NCI-H1417 treated with DMSO at 0.1 percent for 48 hours (cell line): ENCODE results near the gene C16orf90.
"Not testable (repeated sequence)": the region's sequence is repeated elsewhere in the genome, so short reads cannot be mapped to it uniquely, and the experiment has no call there.

ENCODE experiments used
- DNase-seq: peaks from one replicate; lab custom pipeline; 2025; lab: John Stamatoyannopoulos, UW

The C16orf90 gene

DNA sequence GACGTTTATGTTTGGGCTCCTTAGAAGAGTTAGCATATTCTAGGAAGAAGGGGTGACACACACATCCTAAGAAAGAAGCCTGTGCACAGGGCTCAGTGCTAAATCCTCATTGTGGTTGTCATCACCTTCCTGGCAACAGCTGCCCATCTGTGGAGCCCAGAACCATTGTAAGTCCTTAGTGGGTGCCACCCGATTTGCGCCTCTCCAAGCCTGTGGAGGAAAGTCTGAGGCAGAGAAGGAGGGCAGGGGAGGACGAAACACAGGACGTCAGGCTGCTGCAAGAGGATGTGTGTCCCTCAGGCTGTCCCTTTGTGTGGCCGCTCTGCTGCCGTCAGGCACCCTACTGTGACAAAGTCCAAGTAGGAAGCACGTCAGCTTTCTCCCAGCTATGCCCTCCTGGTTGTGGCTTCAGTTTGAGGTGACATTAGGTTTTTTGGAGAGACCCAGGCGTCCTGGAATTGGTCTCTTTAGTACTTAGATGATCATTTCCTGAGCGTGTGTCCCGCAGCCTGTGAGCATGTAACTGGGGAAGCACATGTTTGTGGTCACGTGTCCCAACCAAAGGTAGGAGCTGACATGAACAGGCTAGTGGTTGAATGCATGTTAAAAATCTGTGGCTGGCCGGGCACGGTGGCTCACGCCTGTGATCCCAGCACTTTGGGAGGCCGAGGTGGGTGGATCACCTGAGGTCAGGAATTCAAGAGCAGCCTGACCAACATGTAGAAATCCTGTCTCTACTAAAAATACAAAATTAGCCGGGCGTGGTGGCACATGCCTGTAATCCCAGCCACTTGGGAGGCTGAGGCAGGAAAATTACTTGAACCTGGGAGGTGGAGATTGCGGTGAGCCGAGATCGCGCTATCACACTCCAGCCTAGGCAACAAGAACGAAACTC, 16.2 kb upstream of the C16orf90 start:
- DNase-seq = no peak

DNA sequence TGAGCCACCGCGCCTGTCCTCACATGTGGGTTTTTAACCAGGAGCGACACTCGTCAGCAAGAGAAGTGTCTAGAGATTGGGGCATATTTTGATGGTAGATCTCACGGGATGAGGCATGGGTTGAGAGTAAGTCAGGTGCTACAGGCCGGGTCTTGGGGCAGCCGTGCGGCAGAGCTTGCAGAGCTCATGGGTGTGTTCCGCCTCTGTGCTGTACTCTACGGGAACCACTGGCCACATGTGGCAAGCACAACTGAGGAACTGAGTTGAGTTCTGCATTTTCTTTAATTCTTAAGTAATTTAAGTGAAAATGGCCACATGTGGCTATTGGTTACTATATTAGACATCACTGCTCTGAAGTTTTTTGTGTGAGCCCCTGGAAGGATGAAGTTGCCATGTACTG, 15.1 kb upstream of the C16orf90 start:
- DNase-seq = no peak

DNA sequence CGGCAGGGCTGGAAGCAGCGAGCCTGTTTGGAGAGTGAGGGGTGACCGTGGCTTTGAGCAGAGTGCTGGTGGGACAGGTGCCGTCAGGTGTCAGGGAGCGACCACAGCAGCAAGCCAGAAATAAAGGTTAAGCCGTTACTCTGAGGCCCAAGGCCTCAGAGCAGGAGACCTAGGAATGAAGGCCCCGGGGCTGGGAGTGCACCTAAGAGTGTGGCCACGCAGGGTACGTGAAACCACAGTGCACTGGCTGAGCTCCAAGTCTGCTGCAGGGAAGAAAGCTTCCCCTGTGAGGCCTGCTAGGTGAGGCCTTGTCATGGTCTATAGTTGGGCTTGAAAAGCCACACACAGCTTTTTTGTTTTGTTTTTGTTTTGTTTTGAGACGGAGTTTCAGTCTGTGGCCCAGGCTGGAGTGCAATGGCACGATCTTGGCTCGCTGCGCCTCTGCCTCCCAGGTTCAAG, 14.2 kb upstream of the C16orf90 start:
- no peak for DNase-seq

GRCh38 chr16:3508736-3509135, 13.4 kb upstream of the C16orf90 start:
- DNase-seq = no peak

DNA sequence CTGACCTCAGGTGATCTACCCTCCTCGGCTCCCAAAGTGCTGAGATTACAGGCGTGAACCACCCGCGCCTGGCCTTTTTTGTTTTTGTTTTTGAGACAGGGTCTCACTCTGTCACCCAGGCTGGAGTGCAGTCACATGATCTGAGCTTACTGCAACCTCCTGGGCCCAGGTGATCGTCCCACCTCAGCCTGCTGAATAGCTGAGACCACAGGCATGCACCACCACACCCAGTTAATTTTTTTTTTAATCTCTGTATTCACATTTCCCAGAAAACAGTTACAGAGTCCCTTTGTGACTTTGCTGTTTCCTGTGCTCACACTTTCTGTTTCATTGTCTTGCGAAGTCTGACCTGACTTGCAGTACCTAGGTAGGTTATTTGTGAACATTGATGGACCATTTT, 8.2 kb upstream of the C16orf90 start:
- DNase-seq = no peak

DNA sequence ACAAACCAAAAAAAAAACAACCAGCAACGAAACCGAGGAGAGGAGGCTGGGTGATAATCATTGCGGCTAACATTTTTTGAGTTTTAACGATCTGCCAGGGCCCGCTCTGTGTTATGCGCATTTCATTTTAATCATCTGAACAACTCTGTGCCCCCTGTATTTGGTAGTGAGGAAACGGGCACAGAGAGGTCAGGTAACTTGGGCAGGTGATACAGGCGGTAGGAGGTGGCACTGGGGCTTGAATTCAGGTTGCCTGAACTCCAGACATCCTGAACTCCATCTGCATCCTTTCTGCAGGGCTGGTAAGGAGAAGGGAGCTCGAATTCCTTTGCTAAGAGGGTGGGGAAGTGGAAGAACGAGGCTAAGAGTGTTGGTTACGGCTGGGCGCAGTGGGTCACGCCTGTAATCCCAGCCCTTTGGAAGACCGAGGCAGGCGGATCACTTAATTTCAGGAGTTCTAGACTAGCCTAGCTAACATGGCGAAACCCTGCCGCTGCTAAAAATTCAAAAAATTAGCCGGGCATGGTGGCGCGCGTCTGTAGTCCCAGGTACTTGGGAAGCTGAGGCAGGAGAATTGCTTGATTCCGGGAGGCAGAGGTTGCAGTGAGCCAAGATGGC, 6.6 kb upstream of the C16orf90 start:
- DNase-seq = no peak

DNA sequence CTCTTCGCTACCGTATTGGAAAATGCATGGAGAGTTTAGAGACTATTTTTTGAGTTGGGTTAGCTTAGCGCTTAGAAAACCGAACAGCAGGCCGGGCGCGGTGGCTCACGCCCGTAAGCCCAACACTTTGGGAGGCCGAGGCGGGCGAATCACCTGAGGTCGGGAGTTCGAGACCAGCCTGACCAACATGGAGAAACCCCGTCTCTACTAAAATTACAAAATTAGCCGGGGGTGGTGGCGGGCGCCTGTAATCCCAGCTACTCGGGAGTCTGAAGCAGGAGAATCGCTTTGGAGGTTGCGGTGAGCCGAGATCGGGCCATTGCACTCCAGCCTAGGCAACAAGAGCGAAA, 6.1 kb upstream of the C16orf90 start:
- not testable (repeated sequence) for DNase-seq

- DNase-seq = no peak
These were observed 3.7 kb upstream of the C16orf90 start for GRCh38 chr16:3498988-3499387.

GRCh38 chr16:3497771-3498170, 2.5 kb upstream of the C16orf90 start:
- DNase-seq = no peak

DNA sequence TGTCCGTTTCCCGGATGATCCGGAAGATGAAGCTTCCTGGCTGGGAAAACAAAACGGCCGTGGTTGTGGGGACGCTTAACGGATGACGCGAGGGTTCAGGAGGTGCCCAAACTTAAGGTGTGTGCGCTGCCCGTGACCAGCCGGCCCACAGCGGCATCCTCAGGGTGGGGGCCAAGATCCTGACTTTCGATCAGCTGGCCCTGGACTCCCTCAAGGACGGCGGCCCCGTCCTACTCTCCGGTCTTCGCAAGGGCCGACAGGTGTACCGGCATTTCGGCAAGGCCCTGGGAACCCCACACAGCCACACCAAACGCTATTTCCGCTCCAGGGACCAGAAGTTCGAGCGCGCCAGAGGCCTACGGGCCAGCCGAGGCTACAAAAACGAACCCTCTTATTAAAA, 1.1 kb upstream of the C16orf90 start:
- DNase-seq = no peak

GRCh38 chr16:3494386-3494973, 809 bp downstream of the C16orf90 start:
- DNase-seq = no peak

GRCh38 chr16:3492356-3492755, 2.9 kb downstream of the C16orf90 start:
- no peak for DNase-seq

DNA sequence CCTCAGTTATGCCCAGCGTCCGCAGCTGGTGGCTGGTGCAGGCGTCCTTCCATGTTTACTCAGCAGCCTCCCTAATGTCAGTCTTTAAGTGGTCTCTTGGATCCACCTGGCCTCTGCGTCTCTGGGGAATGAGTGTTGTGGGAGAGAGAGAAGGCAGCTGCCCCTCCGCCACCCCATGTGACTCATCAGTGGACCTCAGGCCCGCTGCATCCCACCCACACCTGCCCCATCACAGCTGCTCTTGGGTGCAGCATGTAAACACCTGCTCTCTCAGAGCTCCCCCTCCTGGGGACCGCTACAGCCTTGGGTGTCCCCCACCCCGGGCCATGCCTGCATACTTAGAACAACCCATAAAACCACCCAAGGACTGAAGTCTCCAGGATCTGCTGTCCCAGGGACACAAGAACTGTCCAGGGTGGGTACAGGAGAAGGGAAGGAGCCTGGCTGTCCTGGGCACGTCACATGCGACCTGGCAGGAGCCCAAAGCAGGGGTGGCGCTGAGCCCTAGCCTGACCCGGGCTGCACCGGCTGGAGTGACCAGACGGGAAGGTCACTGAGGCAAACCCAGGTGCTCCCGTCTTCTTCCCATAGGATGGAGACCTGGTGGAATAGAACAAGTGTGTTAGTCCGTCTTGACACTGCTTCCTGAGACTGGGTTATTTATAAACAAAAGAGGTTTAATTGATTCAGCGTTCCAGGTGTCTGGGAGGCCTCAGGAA, 4.2 kb downstream of the C16orf90 start:
- DNase-seq = no peak

DNA sequence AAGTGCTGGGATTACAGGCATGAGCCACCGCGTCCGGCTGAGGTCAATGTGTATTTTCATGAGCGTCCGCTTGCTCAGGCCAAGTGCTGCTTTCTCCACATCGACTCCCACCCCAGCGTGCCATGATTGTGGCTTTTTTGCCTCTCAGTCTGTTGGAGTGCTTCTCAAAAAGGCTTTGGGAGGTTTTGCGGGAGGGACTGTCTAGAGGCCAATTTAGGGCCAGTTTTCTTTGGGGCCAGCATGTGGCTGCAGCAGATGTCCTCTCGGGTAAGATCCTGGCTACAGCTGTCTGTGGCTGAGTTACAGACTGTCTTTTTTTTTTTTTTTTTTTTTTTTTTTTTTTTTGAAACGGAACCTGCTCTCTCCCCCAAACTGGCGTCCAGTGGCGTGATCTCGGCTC, 6.5 kb downstream of the C16orf90 start:
- no peak for DNase-seq

- DNase-seq = no peak
These were observed 7.5 kb downstream of the C16orf90 start for GRCh38 chr16:3487521-3488410.

- DNase-seq = no peak
These were observed 8.6 kb downstream of the C16orf90 start for GRCh38 chr16:3486506-3487215.

DNA sequence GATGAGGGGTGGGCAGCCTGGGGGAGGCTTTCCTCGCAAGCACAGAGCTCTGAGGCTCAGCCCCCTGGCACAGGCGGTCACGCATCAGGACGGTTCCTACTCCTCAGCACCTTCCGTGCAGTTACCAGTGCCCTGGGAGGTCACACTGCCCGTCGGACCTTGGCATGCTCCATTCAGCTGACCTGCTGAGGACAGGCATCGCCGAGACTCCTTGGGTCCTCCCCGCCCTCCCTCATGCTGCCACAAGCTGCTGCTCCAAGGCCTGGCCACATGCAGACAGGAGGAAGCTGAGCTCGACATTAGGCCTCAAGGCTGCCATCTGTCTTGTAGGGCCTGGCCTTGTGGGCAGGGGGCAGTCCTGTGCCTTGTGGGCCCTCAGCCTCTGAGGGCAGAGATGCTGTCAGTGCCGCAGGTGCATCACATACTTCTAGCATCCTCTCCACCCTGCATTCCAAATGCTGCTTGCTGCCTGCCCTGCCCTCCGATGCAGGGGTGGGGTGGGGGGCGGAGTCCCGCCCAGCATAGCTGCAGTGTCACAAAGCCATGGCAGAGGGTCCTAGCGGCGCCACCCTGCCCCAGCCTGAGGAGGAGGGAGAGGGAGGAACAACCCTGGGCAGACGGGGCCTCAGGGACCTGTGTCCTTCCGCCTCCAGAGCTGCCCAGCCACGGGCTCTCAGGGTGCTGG, 9.3 kb downstream of the C16orf90 start:
- DNase-seq = no peak

DNA sequence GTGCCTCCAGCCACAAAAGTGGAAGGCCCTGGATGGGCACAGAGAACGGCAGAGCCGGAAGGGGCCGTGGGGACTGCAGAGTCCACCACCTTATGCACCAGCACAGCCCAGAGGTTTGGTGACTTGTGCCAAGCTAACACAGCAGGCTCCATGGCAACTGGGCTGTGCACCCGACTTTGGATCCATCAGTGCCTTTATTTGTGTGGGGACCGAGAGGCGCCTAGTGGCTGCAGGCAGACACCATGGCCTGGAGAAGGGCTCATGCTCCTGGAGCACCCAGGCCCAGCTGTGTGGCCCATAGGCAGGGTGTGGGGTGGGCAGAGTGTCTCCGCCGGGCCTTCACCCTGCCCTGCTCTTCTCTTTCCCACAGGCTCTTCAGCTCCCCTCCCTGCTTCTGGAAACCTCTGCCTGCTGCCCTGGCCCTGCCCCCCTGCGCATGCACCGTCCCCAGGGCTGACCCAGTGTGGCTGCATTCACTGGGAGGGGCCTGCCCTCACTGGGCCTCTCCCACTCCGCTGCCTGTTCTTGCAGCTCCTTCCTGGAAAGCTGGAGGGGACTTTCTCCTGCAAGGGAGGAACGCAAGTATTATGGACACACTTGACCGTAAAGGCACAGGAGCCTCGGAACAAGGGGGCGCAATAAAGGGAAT, 10.1 kb downstream of the C16orf90 start:
- no peak for DNase-seq

GRCh38 chr16:3484318-3485096, 10.8 kb downstream of the C16orf90 start:
- DNase-seq = no peak
